Breast epithelium (tissue), 4 donors: ENCODE measurements around the gene CMTM5. TPM values are rescaled to one million over a fixed set of nuclear protein-coding genes. Genes with fewer than 3 reads are reported as not detected.

Source experiments
- DNase-seq, 2 donors: peaks; one replicate each; pipeline ENCODE4 v3.0.0-alpha.2; 2019; ENCODE audit warnings: low spot score in 2 of 2
- H3K27ac ChIP-seq, 2 donors: fragments of 200-600 bp; sonication (generic) in 1 of 2; one replicate each; pipeline ENCODE4 v1.5.1; 2016 to 2019; ENCODE audit warnings: mild to moderate bottlenecking in 1 of 2
- H3K27me3 ChIP-seq, 2 donors: fragments of 200-600 bp; sonication (generic) in 1 of 2; one replicate each; pipeline versions ENCODE4 v1.5.1 to v1.6.0; 2017 to 2019; ENCODE audit warnings: control low read depth in 1 of 2, mild to moderate bottlenecking in 1 of 2
- H3K36me3 ChIP-seq: fragments of 200-600 bp; one replicate; pipeline ENCODE4 v1.5.1; 2019
- H3K4me1 ChIP-seq, 2 donors: fragments of 200-600 bp; sonication (generic); one replicate each; pipeline ENCODE4 v1.5.1; 2016 to 2019; ENCODE audit warnings: control low read depth in 1 of 2
- H3K4me3 ChIP-seq, 3 donors: fragments of 200-600 bp; sonication (generic); 1 replicate in 2 of 3; 2 replicates in 1 of 3; pipeline ENCODE4 v1.5.1; 2016 to 2019; ENCODE audit warnings: mild to moderate bottlenecking in 3 of 3, moderate library complexity in 2 of 3
- H3K9me3 ChIP-seq, 2 donors: fragments of 200-600 bp; sonication (generic) in 1 of 2; one replicate each; pipeline ENCODE4 v1.5.1; 2016 to 2019; ENCODE audit warnings: control low read depth in 1 of 2
- POLR2A ChIP-seq: fragments of 450-650 bp; IDR thresholded peaks from one replicate; pipeline ENCODE4 v1.6.1; 2016; ENCODE audit warnings: antibody characterized with exemption, mild to moderate bottlenecking, moderate library complexity
- POLR2AphosphoS5 ChIP-seq, 3 donors: sonication (generic); formaldehyde crosslinking; IDR thresholded peaks; one replicate each; pipeline ENCODE4 v1.6.1; 2017; ENCODE audit warnings: antibody characterized with exemption in 3 of 3
- intact Hi-C: fragments of 100-400 bp; cut with DNase I; formaldehyde crosslinking; loops from one replicate; pipeline ENCODE4 v1.15.1; 2023; ENCODE audit warnings: low total_unique reads
- total RNA-seq, 3 donors: library from RNA; depleted of rRNA; stranded (reverse); fragments of >200 nt; gene quantifications; one replicate each; pipeline ENCODE4 v1.1.0, GENCODE V29; 2016
- TF ChIP-seq, protein P1 (sequence below), 3 donors: fragments of 450-650 bp; IDR thresholded peaks; one replicate each; pipeline ENCODE4 v1.5.1; 2016 to 2017; ENCODE audit warnings: antibody characterized with exemption in 3 of 3, mild to moderate bottlenecking in 3 of 3, moderate library complexity in 3 of 3

The CMTM5 gene
- total RNA-seq, 3 donors from 2014 or later = 0.64 to 0.88 TPM; not detected in 1

DNA sequence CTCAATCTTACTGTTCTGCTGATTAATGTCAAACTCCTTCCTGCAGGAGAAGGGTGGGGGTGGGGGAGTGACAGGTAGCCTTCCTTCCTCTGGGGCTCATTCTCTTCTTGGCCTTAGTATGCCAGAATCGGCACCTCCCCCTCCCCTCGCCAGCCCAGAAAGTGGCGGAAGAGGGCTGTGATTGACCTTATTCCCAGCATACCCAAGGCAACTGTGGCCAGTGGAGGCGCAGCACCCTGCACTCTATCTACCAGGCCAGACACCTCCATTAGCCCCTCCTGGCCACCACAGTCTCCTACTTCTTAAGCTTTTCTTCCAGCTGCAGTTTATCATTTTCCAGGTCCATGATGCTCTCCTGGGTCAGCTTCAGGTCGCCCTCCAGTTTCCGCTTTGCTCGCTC is 15.8 kb downstream of the CMTM5 start:
- Histone ChIP-seq H3K36me3 (no peaks in the 10 kb centered on the region), H3K4me3 (no peak overlapping the region), H3K27ac (no peak overlapping the region), H3K27me3 (no peaks in the 10 kb centered on the region), H3K9me3 (no peaks in the 10 kb centered on the region), H3K4me1 (no peaks in the 10 kb centered on the region)
- DNase-seq = no peak
- TF ChIP-seq POLR2A = no peak
- no peak for TF ChIP-seq POLR2AphosphoS5 (IDR thresholded peaks at IDR 0.05)
- TF ChIP-seq, protein P1, sequence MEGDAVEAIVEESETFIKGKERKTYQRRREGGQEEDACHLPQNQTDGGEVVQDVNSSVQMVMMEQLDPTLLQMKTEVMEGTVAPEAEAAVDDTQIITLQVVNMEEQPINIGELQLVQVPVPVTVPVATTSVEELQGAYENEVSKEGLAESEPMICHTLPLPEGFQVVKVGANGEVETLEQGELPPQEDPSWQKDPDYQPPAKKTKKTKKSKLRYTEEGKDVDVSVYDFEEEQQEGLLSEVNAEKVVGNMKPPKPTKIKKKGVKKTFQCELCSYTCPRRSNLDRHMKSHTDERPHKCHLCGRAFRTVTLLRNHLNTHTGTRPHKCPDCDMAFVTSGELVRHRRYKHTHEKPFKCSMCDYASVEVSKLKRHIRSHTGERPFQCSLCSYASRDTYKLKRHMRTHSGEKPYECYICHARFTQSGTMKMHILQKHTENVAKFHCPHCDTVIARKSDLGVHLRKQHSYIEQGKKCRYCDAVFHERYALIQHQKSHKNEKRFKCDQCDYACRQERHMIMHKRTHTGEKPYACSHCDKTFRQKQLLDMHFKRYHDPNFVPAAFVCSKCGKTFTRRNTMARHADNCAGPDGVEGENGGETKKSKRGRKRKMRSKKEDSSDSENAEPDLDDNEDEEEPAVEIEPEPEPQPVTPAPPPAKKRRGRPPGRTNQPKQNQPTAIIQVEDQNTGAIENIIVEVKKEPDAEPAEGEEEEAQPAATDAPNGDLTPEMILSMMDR (IDR thresholded peaks at IDR 0.05) = no peak
- intact Hi-C loops = no loop called here

DNA sequence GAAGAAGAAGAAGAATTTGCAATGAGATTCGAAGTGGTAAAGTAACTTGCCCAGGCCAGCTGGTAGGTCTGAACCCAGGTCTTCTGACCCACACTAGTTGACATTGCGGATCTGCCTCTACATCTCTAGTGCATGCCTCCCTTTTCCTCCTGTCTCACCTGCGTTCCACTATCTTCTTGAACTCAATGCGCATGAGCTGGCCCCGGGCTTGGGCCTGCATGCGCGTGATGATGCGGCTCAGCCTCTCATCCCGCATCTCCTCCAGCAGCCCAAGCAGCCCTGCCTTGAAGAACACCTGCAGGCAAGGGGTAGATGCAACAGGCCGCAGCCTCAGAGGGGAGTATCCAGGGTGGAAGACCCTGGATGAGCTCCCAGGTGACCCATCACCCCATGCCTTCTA is 19.3 kb downstream of the CMTM5 start:
- no peak for DNase-seq
- TF ChIP-seq, protein P1 (IDR thresholded peaks at IDR 0.05) = no peak
- TF ChIP-seq POLR2AphosphoS5 (IDR thresholded peaks at IDR 0.05) (no peak), POLR2A (no peak)
- H3K4me3 ChIP-seq = no peak overlapping the region
- no peaks in the 10 kb centered on the region for H3K9me3 ChIP-seq
- no peak overlapping the region for H3K27ac ChIP-seq
- no peaks in the 10 kb centered on the region for H3K36me3 ChIP-seq
- H3K4me1 ChIP-seq = no peaks in the 10 kb centered on the region
- intact Hi-C loops = no loop called here
- H3K27me3 ChIP-seq = no peaks in the 10 kb centered on the region

- TF ChIP-seq POLR2AphosphoS5 (IDR thresholded peaks at IDR 0.05) (no peak), POLR2A (no peak)
- TF ChIP-seq, protein P1 (IDR thresholded peaks at IDR 0.05) = no peak
- no peaks in the 10 kb centered on the region for H3K9me3 ChIP-seq
- H3K4me3 ChIP-seq = no peak overlapping the region
- no peaks in the 10 kb centered on the region for H3K4me1 ChIP-seq
- no peaks in the 10 kb centered on the region for H3K36me3 ChIP-seq
- intact Hi-C loops = no loop called here
- no peak for DNase-seq
- peaks cover 0 to 2% of the 10 kb centered on the region in 2 donors for H3K27me3 ChIP-seq
- H3K27ac ChIP-seq = no peak overlapping the region
Measured at GRCh38 chr14:23396781-23397407, 20.0 kb downstream of the CMTM5 start.

GRCh38 chr14:23398348-23398747 is 21.5 kb downstream of the CMTM5 start:
- no peak for DNase-seq
- Histone ChIP-seq H3K27me3 (peaks cover 0 to 9% of the 10 kb centered on the region in 2 donors), H3K4me1 (no peaks in the 10 kb centered on the region), H3K27ac (no peak overlapping the region), H3K9me3 (no peaks in the 10 kb centered on the region), H3K4me3 (no peak overlapping the region), H3K36me3 (no peaks in the 10 kb centered on the region)
- no peak for TF ChIP-seq POLR2AphosphoS5 (IDR thresholded peaks at IDR 0.05)
- TF ChIP-seq, protein P1 (IDR thresholded peaks at IDR 0.05) = no peak
- TF ChIP-seq POLR2A = no peak
- intact Hi-C loops = no loop called here

- no peak overlapping the region for H3K4me3 ChIP-seq
- H3K27ac ChIP-seq = no peak overlapping the region
- no peaks in the 10 kb centered on the region for H3K4me1 ChIP-seq
- no peaks in the 10 kb centered on the region for H3K9me3 ChIP-seq
- TF ChIP-seq, protein P1 (IDR thresholded peaks at IDR 0.05) = no peak
- no peak for TF ChIP-seq POLR2AphosphoS5 (IDR thresholded peaks at IDR 0.05)
- TF ChIP-seq POLR2A = no peak
- peaks cover 0 to 9% of the 10 kb centered on the region in 2 donors for H3K27me3 ChIP-seq
- no peak for DNase-seq
- H3K36me3 ChIP-seq = no peaks in the 10 kb centered on the region
- intact Hi-C loops = no loop called here
Measured at GRCh38 chr14:23399136-23399535, 22.3 kb downstream of the CMTM5 start.
